Measurements from ENCODE around the gene NPVF. TPM values are rescaled to one million over a fixed set of nuclear protein-coding genes. Genes with fewer than 3 reads are reported as not detected.

Gene NPVF, protein sequence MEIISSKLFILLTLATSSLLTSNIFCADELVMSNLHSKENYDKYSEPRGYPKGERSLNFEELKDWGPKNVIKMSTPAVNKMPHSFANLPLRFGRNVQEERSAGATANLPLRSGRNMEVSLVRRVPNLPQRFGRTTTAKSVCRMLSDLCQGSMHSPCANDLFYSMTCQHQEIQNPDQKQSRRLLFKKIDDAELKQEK
- not detected in 2 replicates for total RNA-seq

DNA sequence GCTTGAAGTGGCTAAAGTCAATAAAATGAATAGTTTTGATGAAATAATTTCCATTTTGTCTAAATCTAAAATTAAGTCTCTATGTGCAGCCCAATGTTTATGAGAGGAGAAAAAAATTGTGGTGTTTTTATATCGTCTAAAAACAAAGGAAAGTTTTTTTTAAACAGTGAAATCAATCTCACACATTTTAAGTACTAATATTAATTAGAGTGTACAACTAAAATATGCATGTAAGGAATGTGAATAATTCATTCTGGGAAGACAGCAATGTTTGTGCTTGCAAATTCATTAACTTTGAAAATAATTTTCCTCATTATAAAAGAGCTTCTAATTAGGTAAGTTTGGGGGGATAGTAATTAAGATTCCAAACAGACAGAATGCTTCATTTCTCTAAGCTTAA, at the start of gene NPVF:
TSS of gene NPVF (minus strand) at position 101 of the 400 bp plus-strand sequence. CDS start at position 54, 47 bp downstream.

Small RNA genes lying within 50 kb of the gene (small RNA-seq; reads per million reads assigned to genes)
- 0.23 reads per million for gene RF00012

Other genes starting within 250 kb of the NPVF start
- gene OSBPL3, start 248.3 kb downstream of the NPVF start, total RNA-seq = 26.7 and 44.7 TPM in 2 replicates
- gene CYCS, start 103.2 kb downstream of the NPVF start, total RNA-seq = 9.8 and 19.2 TPM in 2 replicates